Sigmoid colon (tissue), 7 donors: ENCODE measurements around the gene CST11. TPM values are rescaled to one million over a fixed set of nuclear protein-coding genes. Genes with fewer than 3 reads are reported as not detected.

Source experiments
- DNase-seq: peaks from one replicate; pipeline ENCODE4 v3.0.0-alpha.2; 2019
- H3K27ac ChIP-seq, 4 donors: fragments of 200-600 bp; sonication (generic); one replicate each; pipeline ENCODE4 v1.5.1; 2016 to 2019; ENCODE audit warnings: mild to moderate bottlenecking in 1 of 4
- H3K27me3 ChIP-seq, 3 donors: fragments of 200-600 bp; sonication (generic); one replicate each; pipeline ENCODE4 v1.5.1; 2019; ENCODE audit warnings: mild to moderate bottlenecking in 1 of 3
- H3K36me3 ChIP-seq, 4 donors: fragments of 200-600 bp; sonication (generic); one replicate each; pipeline ENCODE4 v1.5.1; 2016 to 2019
- H3K4me1 ChIP-seq, 4 donors: fragments of 200-600 bp; sonication (generic); one replicate each; pipeline ENCODE4 v1.5.1; 2017 to 2019
- H3K4me3 ChIP-seq, 4 donors: fragments of 200-600 bp; sonication (generic); one replicate each; pipeline ENCODE4 v1.5.1; 2017 to 2019; ENCODE audit warnings: mild to moderate bottlenecking in 2 of 4, moderate library complexity in 1 of 4
- H3K9me3 ChIP-seq, 4 donors: fragments of 200-600 bp in 3 of 4; sonication (generic) in 3 of 4; one replicate each; pipeline versions ENCODE4 v1.5.1 to v1.6.1; 2013 to 2019
- CTCF ChIP-seq, 4 experiments: fragments of 450-650 bp in 3 of 4; fragments of 200-600 bp in 1 of 4; IDR thresholded peaks; one replicate each; pipeline ENCODE4 v1.5.1; 2016 to 2019; ENCODE audit warnings: antibody characterized with exemption in 4 of 4, mild to moderate bottlenecking in 3 of 4, moderate library complexity in 2 of 4
- EP300 ChIP-seq, 4 donors: sonication (generic); formaldehyde crosslinking; IDR thresholded peaks; one replicate each; pipeline ENCODE4 v1.6.1; 2017; ENCODE audit warnings: antibody characterized with exemption in 4 of 4
- POLR2A ChIP-seq, 2 donors: fragments of 450-650 bp; IDR thresholded peaks; one replicate each; pipeline ENCODE4 v1.6.1; 2016; ENCODE audit warnings: antibody characterized with exemption in 2 of 2, mild to moderate bottlenecking in 2 of 2, moderate library complexity in 2 of 2
- POLR2AphosphoS5 ChIP-seq, 4 donors: sonication (generic); formaldehyde crosslinking; IDR thresholded peaks; one replicate each; pipeline ENCODE4 v1.6.1; 2017; ENCODE audit warnings: antibody characterized with exemption in 4 of 4
- WGBS, 2 donors: extraction: QIAGEN DNeasy Blood & Tissue Kit; methylation state at CpG; one replicate each; pipeline ENCODE4 v1.1.7; 2013; 5-methylcytosine and 5-hydroxymethylcytosine counted together
- intact Hi-C: fragments of 100-400 bp; cut with DNase I; formaldehyde crosslinking; loops from one replicate; pipeline ENCODE4 v1.15.1; 2023
- polyA plus RNA-seq, 3 donors: library from polyadenylated mRNA; stranded (reverse); fragments of 200-250 nt; gene quantifications; one replicate each; pipeline ENCODE4 v1.2.3, GENCODE V29; 2013
- total RNA-seq, 4 donors: library from RNA; depleted of rRNA; stranded (reverse); fragments of >200 nt; gene quantifications; one replicate each; pipeline ENCODE4 v1.1.0, GENCODE V29; 2016
- donor health status: healthy with polysubstance abuse.
- donor health status: Bipolar disorder and iron deficiency.
- donor health status: healthy.

CST11 gene
- total and polyA plus RNA-seq, 7 donors, result not detected

- H3K36me3 ChIP-seq, result no peaks in the 10 kb centered on the region
- DNase-seq, result no peak
- intact Hi-C loops, result no loop called here
- peaks cover 0 to 8% (median 0%) of the 10 kb centered on the region in 4 donors for H3K4me1 ChIP-seq
- WGBS, 2 donors, result 94 to 96% methylated on average over 1 of the region's 1 CpG
- H3K27me3 ChIP-seq, result no peaks in the 10 kb centered on the region
- H3K9me3 ChIP-seq, result no peaks in the 10 kb centered on the region
- no peak overlapping the region for H3K4me3 ChIP-seq
- TF ChIP-seq POLR2AphosphoS5 (IDR thresholded peaks at IDR 0.05), result no peak
- TF ChIP-seq EP300 (IDR thresholded peaks at IDR 0.05), result no peak
- TF ChIP-seq CTCF (IDR thresholded peaks at IDR 0.05), result no peak
- TF ChIP-seq POLR2A (IDR thresholded peaks at IDR 0.05), result no peak
- H3K27ac ChIP-seq, result no peak overlapping the region
Observed at GRCh38 chr20:23461180-23461579, 8.5 kb upstream of the CST11 start.

- intact Hi-C loops, result no loop called here
- TF ChIP-seq POLR2A (IDR thresholded peaks at IDR 0.05) (no peak), POLR2AphosphoS5 (IDR thresholded peaks at IDR 0.05) (no peak), EP300 (IDR thresholded peaks at IDR 0.05) (no peak), CTCF (IDR thresholded peaks at IDR 0.05) (no peak)
- 43 to 62% methylated on average over 3 of the region's 3 CpGs for WGBS, 2 donors
Observed at GRCh38 chr20:23459461-23460150, 6.9 kb upstream of the CST11 start.

GRCh38 chr20:23456873-23457272, 4.2 kb upstream of the CST11 start:
- intact Hi-C loops, result no loop called here
- no peak for DNase-seq
- Histone ChIP-seq H3K36me3 (no peaks in the 10 kb centered on the region), H3K4me3 (no peak overlapping the region), H3K4me1 (peaks cover 0 to 22% (median 8%) of the 10 kb centered on the region in 4 donors), H3K27ac (no peak overlapping the region), H3K27me3 (no peaks in the 10 kb centered on the region), H3K9me3 (no peaks in the 10 kb centered on the region)
- TF ChIP-seq POLR2A (IDR thresholded peaks at IDR 0.05) (no peak), EP300 (IDR thresholded peaks at IDR 0.05) (no peak), POLR2AphosphoS5 (IDR thresholded peaks at IDR 0.05) (no peak), CTCF (IDR thresholded peaks at IDR 0.05) (no peak)
- 85 to 88% methylated on average over 7 of the region's 7 CpGs for WGBS, 2 donors

More at GRCh38 chr20:23459461-23460150, 6.9 kb upstream of the CST11 start:
- Histone ChIP-seq H3K4me1 (peaks cover 0 to 8% (median 0%) of the 10 kb centered on the region in 4 donors), H3K27ac (peak overlapping the region in 1 of 4 donors; percentile 25), H3K36me3 (no peaks in the 10 kb centered on the region), H3K4me3 (no peak overlapping the region), H3K9me3 (no peaks in the 10 kb centered on the region), H3K27me3 (no peaks in the 10 kb centered on the region)
- DNase-seq, result no peak

GRCh38 chr20:23456409-23456808, 3.7 kb upstream of the CST11 start:
- no peak overlapping the region for H3K27ac ChIP-seq
- intact Hi-C loops, result no loop called here
- H3K36me3 ChIP-seq, result no peaks in the 10 kb centered on the region
- DNase-seq, result no peak
- H3K4me3 ChIP-seq, result no peak overlapping the region
- TF ChIP-seq EP300 (IDR thresholded peaks at IDR 0.05) (no peak), CTCF (IDR thresholded peaks at IDR 0.05) (no peak), POLR2A (IDR thresholded peaks at IDR 0.05) (no peak), POLR2AphosphoS5 (IDR thresholded peaks at IDR 0.05) (no peak)
- WGBS, 2 donors, result 38 to 46% methylated on average over 3 of the region's 3 CpGs
- no peaks in the 10 kb centered on the region for H3K9me3 ChIP-seq
- H3K4me1 ChIP-seq, result peaks cover 0 to 26% (median 11%) of the 10 kb centered on the region in 4 donors
- no peaks in the 10 kb centered on the region for H3K27me3 ChIP-seq
